CD4-positive, alpha-beta T cell (primary cell): ENCODE results near the gene MBNL1. TPM values are rescaled to one million over a fixed set of nuclear protein-coding genes. Genes with fewer than 3 reads are reported as not detected.

Experiments
- ATAC-seq: fragments of 200-7000 bp; cut with Tn5 transposase; one replicate; pipeline ENCODE4 v1.10.0; 2022; ENCODE audit warnings: mild to moderate bottlenecking; ENCODE audit not compliant: poor library complexity
- CTCF ChIA-PET: fragments of 350-600 bp; sonication (Branson Sonifier 250); formaldehyde crosslinking; loops from one replicate; lab custom pipeline; 2021; ENCODE audit warnings: antibody characterized with exemption, inconsistent platforms; lab: Charles Lee
- POLR2A ChIA-PET: fragments of 350-600 bp; sonication (Branson Sonifier 250); formaldehyde crosslinking; loops from one replicate; lab custom pipeline; 2021; ENCODE audit warnings: antibody characterized with exemption, inconsistent platforms; lab: Charles Lee
- DNase-seq, 14 experiments: peaks; one replicate each; pipeline ENCODE4 v3.0.0-alpha.2; 2013 to 2020; ENCODE audit warnings: mixed read lengths in 2 of 14
- H3K27ac ChIP-seq, 2 donors: one replicate each; pipeline versions ENCODE4 v1.5.1 to v1.7.0; 2013; ENCODE audit warnings: low read length in 2 of 2, low read depth in 1 of 2, mild to moderate bottlenecking in 1 of 2
- H3K27me3 ChIP-seq, 2 experiments: 1 replicate in 1 of 2; 2 replicates in 1 of 2; pipeline versions ENCODE4 v1.6.1 to v1.7.0; 2013; ENCODE audit warnings: low read length in 2 of 2, control low read depth in 1 of 2, mild to moderate bottlenecking in 1 of 2, moderate library complexity in 1 of 2; ENCODE audit not compliant: insufficient read depth in 2 of 2, control insufficient read depth in 1 of 2
- H3K36me3 ChIP-seq: one replicate; pipeline ENCODE4 v1.6.1; 2013; ENCODE audit warnings: low read length, control low read depth; ENCODE audit not compliant: insufficient read depth
- H3K4me1 ChIP-seq: one replicate; pipeline ENCODE4 v1.6.1; 2013; ENCODE audit warnings: low read length, control low read depth; ENCODE audit not compliant: insufficient read depth
- H3K4me3 ChIP-seq: one replicate; pipeline ENCODE4 v1.5.1; 2013; ENCODE audit warnings: mild to moderate bottlenecking, low read length, moderate library complexity
- H3K9me3 ChIP-seq, 2 experiments: 1 replicate in 1 of 2; 2 replicates in 1 of 2; pipeline versions ENCODE4 v1.6.1 to v1.7.0; 2013; ENCODE audit warnings: low read length in 2 of 2, mild to moderate bottlenecking in 2 of 2, control low read depth in 1 of 2, moderate library complexity in 1 of 2; ENCODE audit not compliant: control insufficient read depth in 1 of 2, insufficient read depth in 1 of 2
- H3K27ac Mint-ChIP-seq: one replicate; pipeline ENCODE4 v1.8.0; 2020; ENCODE audit warnings: mixed read lengths
- H3K27me3 Mint-ChIP-seq: one replicate; pipeline ENCODE4 v1.8.0; 2021; ENCODE audit warnings: mixed read lengths
- H3K36me3 Mint-ChIP-seq: one replicate; pipeline ENCODE4 v1.8.0; 2021; ENCODE audit warnings: low read depth, mixed read lengths
- H3K4me1 Mint-ChIP-seq: one replicate; pipeline ENCODE4 v1.8.0; 2021; ENCODE audit warnings: low read depth, mixed read lengths
- H3K4me3 Mint-ChIP-seq: one replicate; pipeline ENCODE4 v1.8.0; 2020; ENCODE audit warnings: mild to moderate bottlenecking, mixed read lengths
- H3K9me3 Mint-ChIP-seq: one replicate; pipeline ENCODE4 v1.8.0; 2020; ENCODE audit warnings: mixed read lengths
- intact Hi-C, 2 experiments: fragments of 100-400 bp; cut with DNase I in 1 of 2; cut with micrococcal nuclease in 1 of 2; formaldehyde crosslinking; loops; one replicate each; pipeline versions ENCODE4 v1.15.1 to v1.9.0; 2023 to 2025; cut with DNase I, micrococcal nuclease
- total RNA-seq, 174 experiments: library from RNA in 2 of 174; stranded (reverse) in 2 of 174; gene quantifications; one replicate each; pipeline ENCODE4 v1.2.3 and lab custom pipeline; 2021 to 2026
- TF ChIP-seq, protein P1 (sequence below): fragments of 200-600 bp; IDR thresholded peaks from one replicate; pipeline ENCODE4 v1.8.0; 2022; ENCODE audit warnings: antibody characterized with exemption, mild to moderate bottlenecking

MBNL1 gene
- total RNA-seq, 2 experiments from 2014 or later: 551 to 561 TPM

GRCh38 chr3:152452318-152452717 is 183.6 kb downstream of the MBNL1 start:
- no peak overlapping the region for H3K4me3 ChIP-seq
- H3K27ac Mint-ChIP-seq: peak overlapping the region; percentile 60
- no peaks in the 10 kb centered on the region for H3K27me3 Mint-ChIP-seq
- H3K36me3 ChIP-seq: peaks cover 95% of the 10 kb centered on the region
- peak overlapping the region in 1 of 2 donors; percentile 10 for H3K27ac ChIP-seq
- H3K9me3 ChIP-seq: no peaks in the 10 kb centered on the region
- no peak for ATAC-seq
- DNase-seq: no peak
- CTCF ChIA-PET: interaction anchor here (1.9 kb wide), 1 partner anchor 15 kb away, joined by 5 read pairs; no protein-coding TSS in a partner anchor
- H3K27me3 ChIP-seq: no peaks in the 10 kb centered on the region
- no peak overlapping the region for H3K4me3 Mint-ChIP-seq
- no peaks in the 10 kb centered on the region for H3K9me3 Mint-ChIP-seq
- H3K4me1 Mint-ChIP-seq: peaks cover 61% of the 10 kb centered on the region
- peaks cover 11% of the 10 kb centered on the region for H3K4me1 ChIP-seq
- H3K36me3 Mint-ChIP-seq: peaks cover 86% of the 10 kb centered on the region
- intact Hi-C loops: no loop called here
- POLR2A ChIA-PET: no interaction called here
- TF ChIP-seq, protein P1, sequence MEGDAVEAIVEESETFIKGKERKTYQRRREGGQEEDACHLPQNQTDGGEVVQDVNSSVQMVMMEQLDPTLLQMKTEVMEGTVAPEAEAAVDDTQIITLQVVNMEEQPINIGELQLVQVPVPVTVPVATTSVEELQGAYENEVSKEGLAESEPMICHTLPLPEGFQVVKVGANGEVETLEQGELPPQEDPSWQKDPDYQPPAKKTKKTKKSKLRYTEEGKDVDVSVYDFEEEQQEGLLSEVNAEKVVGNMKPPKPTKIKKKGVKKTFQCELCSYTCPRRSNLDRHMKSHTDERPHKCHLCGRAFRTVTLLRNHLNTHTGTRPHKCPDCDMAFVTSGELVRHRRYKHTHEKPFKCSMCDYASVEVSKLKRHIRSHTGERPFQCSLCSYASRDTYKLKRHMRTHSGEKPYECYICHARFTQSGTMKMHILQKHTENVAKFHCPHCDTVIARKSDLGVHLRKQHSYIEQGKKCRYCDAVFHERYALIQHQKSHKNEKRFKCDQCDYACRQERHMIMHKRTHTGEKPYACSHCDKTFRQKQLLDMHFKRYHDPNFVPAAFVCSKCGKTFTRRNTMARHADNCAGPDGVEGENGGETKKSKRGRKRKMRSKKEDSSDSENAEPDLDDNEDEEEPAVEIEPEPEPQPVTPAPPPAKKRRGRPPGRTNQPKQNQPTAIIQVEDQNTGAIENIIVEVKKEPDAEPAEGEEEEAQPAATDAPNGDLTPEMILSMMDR: no peak

- TF ChIP-seq, protein P1: no peak
- ChIA-PET POLR2A (no interaction called here), CTCF (no interaction called here)
- Histone ChIP-seq H3K4me1 (peaks cover 14% of the 10 kb centered on the region), H3K4me3 (no peak overlapping the region), H3K27ac (no peak overlapping the region), H3K9me3 (no peaks in the 10 kb centered on the region), H3K36me3 (peaks cover 95% of the 10 kb centered on the region), H3K27me3 (no peaks in the 10 kb centered on the region)
- Mint-ChIP-seq H3K27ac (peak overlapping the region; percentile 62), H3K4me3 (no peak overlapping the region), H3K4me1 (peaks cover 71% of the 10 kb centered on the region), H3K27me3 (no peaks in the 10 kb centered on the region), H3K9me3 (no peaks in the 10 kb centered on the region), H3K36me3 (peaks cover 89% of the 10 kb centered on the region)
- DNase-seq (no peak), ATAC-seq (no peak)
- intact Hi-C loops: no loop called here
These were observed 185.5 kb downstream of the MBNL1 start for GRCh38 chr3:152454076-152454875.

DNA sequence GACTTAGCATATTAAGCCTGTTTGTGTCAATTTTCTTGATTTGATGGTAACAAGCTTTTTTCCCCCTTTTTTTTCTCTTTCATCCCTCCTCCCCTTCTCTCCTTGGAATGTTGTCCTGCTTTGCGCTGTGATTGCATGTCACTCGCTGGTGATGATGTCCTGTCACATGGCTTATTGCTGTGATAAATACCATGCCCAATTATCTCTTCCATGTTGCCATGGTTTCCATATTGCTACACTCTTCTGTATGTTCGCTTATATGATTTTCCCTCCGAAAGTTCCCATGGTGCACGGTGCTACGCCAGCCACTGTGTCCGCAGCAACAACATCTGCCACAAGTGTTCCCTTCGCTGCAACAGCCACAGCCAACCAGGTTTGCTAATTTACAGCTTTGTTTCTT is 187.3 kb downstream of the MBNL1 start:
- CTCF ChIA-PET: interaction anchor here (1.2 kb wide), 1 partner anchor 16 kb away, joined by 4 read pairs; no protein-coding TSS in a partner anchor
- no peaks in the 10 kb centered on the region for H3K27me3 Mint-ChIP-seq
- no peak overlapping the region for H3K4me3 Mint-ChIP-seq
- H3K27ac ChIP-seq: no peak overlapping the region
- H3K4me1 ChIP-seq: peaks cover 11% of the 10 kb centered on the region
- no peaks in the 10 kb centered on the region for H3K9me3 ChIP-seq
- peaks cover 89% of the 10 kb centered on the region for H3K36me3 Mint-ChIP-seq
- no peak for ATAC-seq
- peaks cover 94% of the 10 kb centered on the region for H3K36me3 ChIP-seq
- intact Hi-C loops: no loop called here
- no peaks in the 10 kb centered on the region for H3K9me3 Mint-ChIP-seq
- H3K27ac Mint-ChIP-seq: peak overlapping the region; percentile 56
- TF ChIP-seq, protein P1: no peak
- peaks cover 61% of the 10 kb centered on the region for H3K4me1 Mint-ChIP-seq
- POLR2A ChIA-PET: no interaction called here
- H3K4me3 ChIP-seq: no peak overlapping the region
- DNase-seq: no peak
- no peaks in the 10 kb centered on the region for H3K27me3 ChIP-seq
